ENCODE measurements around the gene PSORS1C1.

Gene PSORS1C1

GRCh38 chr6:31091680-31092079 is 22.9 kb upstream of the PSORS1C1 start:
- Histone ChIP-seq H3K4me1 (ENCODE audit: control insufficient read depth in 1 of 2, insufficient read depth in 1 of 2, low read depth in 1 of 2, low read length in 1 of 2) (no peaks in the 10 kb centered on the region), H3K36me3 (no peaks in the 10 kb centered on the region), H3K4me3 (ENCODE audit: low read depth in 1 of 2, low read length in 1 of 2) (no peak overlapping the region), H3K9me3 (no peaks in the 10 kb centered on the region), H3K27ac (no peak overlapping the region), H3K27me3 (peaks cover 8% of the 10 kb centered on the region)
- TF ChIP-seq CTCF (IDR thresholded peaks at IDR 0.05): no peak

GRCh38 chr6:31092238-31092637 is 22.4 kb upstream of the PSORS1C1 start:
- H3K4me3 ChIP-seq (ENCODE audit: low read depth in 1 of 2, low read length in 1 of 2): no peak overlapping the region
- no peaks in the 10 kb centered on the region for H3K4me1 ChIP-seq (ENCODE audit: control insufficient read depth in 1 of 2, insufficient read depth in 1 of 2, low read depth in 1 of 2, low read length in 1 of 2)
- H3K36me3 ChIP-seq: no peaks in the 10 kb centered on the region
- no peak overlapping the region for H3K27ac ChIP-seq
- no peaks in the 10 kb centered on the region for H3K9me3 ChIP-seq
- TF ChIP-seq CTCF (IDR thresholded peaks at IDR 0.05): no peak
- H3K27me3 ChIP-seq: peaks cover 2% of the 10 kb centered on the region

- Histone ChIP-seq H3K4me3 (ENCODE audit: low read depth in 1 of 2, low read length in 1 of 2) (no peak overlapping the region), H3K27ac (no peak overlapping the region), H3K9me3 (no peaks in the 10 kb centered on the region), H3K4me1 (ENCODE audit: control insufficient read depth in 1 of 2, insufficient read depth in 1 of 2, low read depth in 1 of 2, low read length in 1 of 2) (no peaks in the 10 kb centered on the region), H3K36me3 (no peaks in the 10 kb centered on the region), H3K27me3 (no peaks in the 10 kb centered on the region)
- TF ChIP-seq CTCF (IDR thresholded peaks at IDR 0.05): no peak
Measured at GRCh38 chr6:31092769-31093505, 21.7 kb upstream of the PSORS1C1 start.

GRCh38 chr6:31094389-31094881 is 20.2 kb upstream of the PSORS1C1 start:
- no peak overlapping the region for H3K27ac ChIP-seq
- H3K36me3 ChIP-seq: no peaks in the 10 kb centered on the region
- no peak overlapping the region for H3K4me3 ChIP-seq (ENCODE audit: low read depth in 1 of 2, low read length in 1 of 2)
- H3K4me1 ChIP-seq (ENCODE audit: control insufficient read depth in 1 of 2, insufficient read depth in 1 of 2, low read depth in 1 of 2, low read length in 1 of 2): no peaks in the 10 kb centered on the region
- no peak for TF ChIP-seq CTCF (IDR thresholded peaks at IDR 0.05)
- no peaks in the 10 kb centered on the region for H3K9me3 ChIP-seq
- no peaks in the 10 kb centered on the region for H3K27me3 ChIP-seq

GRCh38 chr6:31096215-31096614 is 18.4 kb upstream of the PSORS1C1 start:
- no peak overlapping the region for H3K4me3 ChIP-seq (ENCODE audit: low read depth in 1 of 2, low read length in 1 of 2)
- H3K4me1 ChIP-seq (ENCODE audit: control insufficient read depth in 1 of 2, insufficient read depth in 1 of 2, low read depth in 1 of 2, low read length in 1 of 2): no peaks in the 10 kb centered on the region
- no peaks in the 10 kb centered on the region for H3K36me3 ChIP-seq
- no peak for TF ChIP-seq CTCF (IDR thresholded peaks at IDR 0.05)
- H3K27ac ChIP-seq: no peak overlapping the region
- no peaks in the 10 kb centered on the region for H3K9me3 ChIP-seq
- no peaks in the 10 kb centered on the region for H3K27me3 ChIP-seq
